Measurements from ENCODE around the gene WDR45B.

GRCh38 chr17:82686366-82687324 is 38.4 kb upstream of the WDR45B start:
- TF ChIP-seq POLR2A (IDR thresholded peaks at IDR 0.05) (no peak), CTCF (IDR thresholded peaks at IDR 0.05) (no peak)
